NCI-H2171 treated with DMSO at 0.1 percent for 48 hours (cell line): Measurements from ENCODE around the gene FAM181A.

Experiments used
- DNase-seq: peaks from one replicate; lab custom pipeline; 2025; lab: John Stamatoyannopoulos, UW

The FAM181A gene

DNA sequence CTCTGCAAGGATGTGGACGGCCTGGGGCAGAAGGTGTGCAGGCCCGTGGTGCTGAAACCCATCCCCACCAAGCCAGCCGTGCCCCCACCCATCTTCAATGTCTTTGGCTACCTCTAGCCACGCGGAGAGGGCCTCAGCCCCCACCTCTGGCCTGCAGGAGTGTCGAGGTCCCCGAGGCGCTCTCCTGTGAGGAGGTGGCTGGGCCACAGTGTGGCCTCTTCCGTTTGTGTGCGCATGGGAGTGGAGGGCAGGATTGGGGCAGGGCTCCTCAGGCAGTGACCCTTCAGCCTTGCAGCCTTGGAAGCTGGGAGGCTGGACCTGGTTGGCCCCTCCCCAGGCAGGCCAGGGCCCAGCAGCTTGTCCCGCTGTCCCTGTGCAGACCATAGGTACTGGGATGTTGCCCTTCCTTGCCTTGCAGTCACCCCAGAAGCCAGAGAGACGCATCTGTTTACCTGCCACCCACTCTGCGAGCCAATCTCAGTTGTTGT is 1.9 kb downstream of the FAM181A start:
- no peak for DNase-seq

DNA sequence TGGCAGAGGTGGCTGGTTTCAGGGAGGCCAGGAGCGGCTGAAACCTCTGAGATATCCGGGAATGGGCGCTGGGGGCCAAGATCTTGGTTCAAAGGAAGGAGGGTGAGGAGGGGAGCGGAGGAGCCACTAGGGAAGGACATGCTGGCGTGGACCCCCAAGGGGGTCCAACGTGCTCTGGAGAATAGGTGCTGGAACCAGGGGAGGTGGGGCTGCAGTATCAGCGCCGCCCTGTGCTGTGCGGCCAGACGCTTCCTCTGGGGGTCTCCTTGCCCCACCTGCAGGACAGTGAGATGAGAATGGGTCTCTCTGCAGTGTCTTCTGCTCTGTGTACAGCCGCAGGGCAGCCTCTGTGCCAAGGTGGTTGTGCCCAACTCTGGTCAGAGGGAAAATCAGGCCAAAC is 2.5 kb downstream of the FAM181A start:
- no peak for DNase-seq

- no peak for DNase-seq
These were observed 3.3 kb downstream of the FAM181A start for GRCh38 chr14:93930296-93930988.

DNA sequence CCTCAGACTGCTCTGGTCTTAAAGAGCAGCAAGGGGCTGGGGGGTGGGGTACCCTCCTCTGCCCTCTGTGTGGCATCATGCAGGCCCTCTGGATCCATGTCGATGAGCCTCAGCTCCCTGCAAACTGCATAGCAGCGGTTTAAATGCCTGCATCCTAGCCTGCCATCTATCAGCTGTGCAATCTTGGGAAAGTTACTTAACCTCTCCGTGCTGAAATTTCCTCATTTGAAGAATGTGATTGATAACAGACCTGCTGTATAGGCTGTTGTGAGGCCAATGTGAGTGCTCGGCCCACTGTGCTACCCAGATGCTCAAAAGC is 3.8 kb downstream of the FAM181A start:
- DNase-seq = no peak

GRCh38 chr14:93932642-93933041 is 5.5 kb downstream of the FAM181A start:
- no peak for DNase-seq

DNA sequence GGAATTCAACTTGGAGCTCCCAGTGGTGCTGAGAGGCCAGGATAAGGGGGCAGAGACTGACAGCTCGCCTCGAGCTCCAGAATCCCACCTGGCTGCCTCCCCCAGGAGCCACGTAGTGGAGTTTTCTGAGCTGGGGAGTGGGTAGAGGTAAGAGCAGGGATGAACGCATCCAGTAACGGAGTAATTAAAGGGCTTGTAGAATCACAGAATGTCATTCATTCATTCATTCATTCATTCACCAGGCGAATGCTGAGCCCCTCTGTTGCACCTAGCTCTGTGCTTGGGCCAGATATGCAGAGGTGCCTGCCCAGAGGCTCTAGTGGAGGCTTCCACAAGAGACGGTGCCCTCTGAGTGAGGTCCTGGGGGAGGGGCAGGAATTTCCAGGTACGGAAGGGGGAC is 8.1 kb downstream of the FAM181A start:
- DNase-seq = no peak

GRCh38 chr14:93936245-93936644 is 9.1 kb downstream of the FAM181A start:
- peak; percentile 80 for DNase-seq

DNA sequence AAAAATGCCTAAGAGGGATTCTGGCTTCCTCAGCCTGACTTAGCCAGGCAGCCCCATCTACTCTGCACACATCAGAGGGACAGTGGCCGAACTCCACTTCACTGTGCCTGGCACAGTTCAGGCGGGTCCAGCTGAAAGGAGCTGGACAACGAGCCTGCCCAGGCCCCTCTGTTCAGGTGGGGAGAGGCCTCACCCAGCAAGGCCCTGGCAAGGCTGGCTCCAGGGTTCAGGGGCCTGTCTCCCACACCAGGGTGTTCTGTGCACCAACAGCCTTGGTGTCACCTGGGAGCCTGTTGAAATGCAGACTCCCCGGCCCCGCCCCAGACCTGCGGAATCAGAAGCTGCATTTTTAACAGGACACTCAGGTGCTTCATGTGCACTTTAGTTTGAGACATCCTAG is 9.8 kb downstream of the FAM181A start:
- no peak for DNase-seq

DNA sequence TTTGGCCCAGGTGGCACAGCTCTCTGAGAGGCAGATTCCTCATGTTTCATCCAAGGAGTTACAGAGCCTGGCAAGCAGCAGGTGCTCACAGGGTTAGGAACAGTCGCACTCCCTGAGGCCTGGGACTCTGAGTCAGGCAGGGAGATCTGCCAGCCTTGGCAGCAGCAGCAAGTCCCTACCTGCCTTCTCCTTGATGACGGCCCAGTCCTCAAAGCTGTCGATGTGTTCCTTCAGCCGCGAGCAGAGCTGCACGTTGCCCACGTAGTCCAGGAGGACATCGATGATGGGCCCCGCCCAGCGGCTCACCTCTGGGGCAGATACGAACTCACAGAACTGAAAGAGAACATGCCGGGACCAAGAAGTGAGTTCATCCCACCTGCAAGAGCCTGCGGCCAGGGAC is 10.4 kb downstream of the FAM181A start:
- peak; percentile 97 for DNase-seq

- DNase-seq = no peak
These were observed 11.7 kb downstream of the FAM181A start for GRCh38 chr14:93938751-93939303.

DNA sequence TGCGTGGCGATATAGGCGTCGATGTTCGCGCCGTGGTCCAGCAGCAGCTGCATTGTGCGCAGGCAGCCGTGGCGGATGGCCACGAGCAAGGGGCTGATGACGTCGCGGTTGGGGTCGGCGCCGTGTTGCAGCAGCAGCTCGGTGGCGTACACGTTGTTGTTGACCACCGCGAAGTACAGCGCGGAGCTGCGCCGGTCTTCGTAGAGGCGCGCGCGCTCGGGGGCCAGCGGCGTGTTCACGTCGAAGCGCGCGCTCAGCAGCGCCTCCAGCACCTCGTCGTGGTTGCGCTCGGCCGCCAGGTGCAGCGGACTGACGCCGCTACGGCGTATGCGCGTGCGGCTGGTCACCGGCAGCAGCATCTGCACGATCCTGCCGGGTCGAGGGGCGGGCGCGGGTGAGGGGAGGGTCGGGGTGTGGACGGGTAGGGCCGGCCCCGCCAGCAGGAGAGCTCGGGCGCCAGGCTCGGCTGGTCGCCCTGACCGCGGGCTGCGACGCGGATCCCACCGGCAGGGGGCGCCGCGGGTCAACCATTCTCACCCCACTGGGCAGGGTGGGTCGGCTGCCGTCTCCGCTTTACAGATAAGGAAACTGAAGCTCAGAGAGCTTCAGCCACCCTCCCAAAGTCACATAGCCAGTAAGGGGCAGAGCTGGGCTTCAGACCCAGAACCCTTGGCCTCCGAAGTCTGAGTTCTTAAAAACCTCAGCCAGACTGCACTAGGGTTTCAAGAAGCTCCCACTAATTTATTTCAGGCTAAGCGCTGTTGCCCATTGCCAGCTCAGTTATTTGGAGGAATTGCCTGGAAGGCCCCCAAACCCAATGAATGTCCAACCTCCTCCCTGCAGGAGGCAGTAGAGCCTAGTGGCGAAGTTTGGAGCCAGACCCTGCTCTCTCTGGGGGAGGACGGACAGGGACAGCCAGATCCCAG is 12.4 kb downstream of the FAM181A start:
- no peak for DNase-seq

DNA sequence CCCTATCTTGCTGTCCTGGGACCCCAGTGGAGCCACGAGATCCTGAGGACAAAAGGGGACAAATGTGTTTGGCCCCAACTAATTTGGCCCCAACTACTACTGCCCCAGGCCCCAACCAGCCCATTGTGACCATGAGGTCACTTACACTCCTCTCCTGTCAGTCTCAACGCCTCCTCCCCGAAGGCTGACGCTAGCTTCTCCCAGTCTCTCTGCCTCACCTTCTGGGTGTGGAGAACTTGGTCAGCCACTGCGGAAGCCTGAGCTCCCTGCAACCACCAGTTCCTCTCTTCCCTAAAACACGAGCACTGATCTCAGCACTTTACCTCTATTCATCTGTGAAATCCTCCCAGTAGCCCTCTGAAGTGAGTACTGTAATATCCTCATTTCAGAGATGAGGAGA is 13.3 kb downstream of the FAM181A start:
- no peak for DNase-seq

GRCh38 chr14:93941293-93941910 is 14.3 kb downstream of the FAM181A start:
- peak; percentile 94 for DNase-seq

DNA sequence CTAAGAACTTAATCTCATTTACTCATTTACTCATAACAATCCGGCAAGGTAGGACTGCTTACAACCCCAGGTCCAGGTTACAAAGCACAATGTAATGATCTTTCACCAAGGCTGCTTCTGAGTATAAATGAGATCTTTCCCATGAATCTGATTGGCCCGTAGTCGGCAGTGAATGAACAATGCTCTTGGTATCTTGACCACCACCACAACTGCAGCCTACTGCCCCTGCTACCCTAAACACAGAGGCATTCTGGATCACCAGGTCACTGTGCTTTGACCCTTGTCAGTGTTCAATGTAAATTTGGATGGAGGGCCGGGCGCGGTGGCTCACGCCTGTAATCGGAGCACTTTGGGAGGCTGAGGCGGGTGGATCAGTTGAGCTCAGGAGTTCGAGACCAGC is 15.9 kb downstream of the FAM181A start:
- no peak for DNase-seq

- no peak for DNase-seq
These were observed 16.8 kb downstream of the FAM181A start for GRCh38 chr14:93943930-93944329.

GRCh38 chr14:93944348-93945069 is 17.4 kb downstream of the FAM181A start:
- DNase-seq = peak; percentile 80

- DNase-seq = no peak
These were observed 17.9 kb downstream of the FAM181A start for GRCh38 chr14:93945070-93945399.

DNA sequence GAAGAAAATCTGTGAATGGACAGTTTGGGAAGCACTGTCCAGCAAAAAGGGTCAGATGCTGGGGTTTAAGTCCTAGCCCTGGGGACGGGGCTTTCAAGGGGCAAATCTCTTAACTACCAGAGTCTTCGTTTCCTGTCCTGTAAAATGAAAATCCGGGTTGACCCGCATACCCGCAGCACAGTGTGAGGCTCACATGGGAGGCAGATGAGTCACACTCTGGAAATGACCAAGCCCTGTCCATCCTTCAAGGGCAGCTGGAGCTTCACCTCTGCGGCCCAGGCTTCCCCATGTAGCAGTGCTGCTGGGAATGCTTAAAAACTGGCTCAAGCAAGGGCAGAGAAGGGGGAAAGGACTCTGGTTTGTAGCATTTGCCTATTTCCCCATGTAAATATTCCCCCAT is 19.0 kb downstream of the FAM181A start:
- DNase-seq = no peak

DNA sequence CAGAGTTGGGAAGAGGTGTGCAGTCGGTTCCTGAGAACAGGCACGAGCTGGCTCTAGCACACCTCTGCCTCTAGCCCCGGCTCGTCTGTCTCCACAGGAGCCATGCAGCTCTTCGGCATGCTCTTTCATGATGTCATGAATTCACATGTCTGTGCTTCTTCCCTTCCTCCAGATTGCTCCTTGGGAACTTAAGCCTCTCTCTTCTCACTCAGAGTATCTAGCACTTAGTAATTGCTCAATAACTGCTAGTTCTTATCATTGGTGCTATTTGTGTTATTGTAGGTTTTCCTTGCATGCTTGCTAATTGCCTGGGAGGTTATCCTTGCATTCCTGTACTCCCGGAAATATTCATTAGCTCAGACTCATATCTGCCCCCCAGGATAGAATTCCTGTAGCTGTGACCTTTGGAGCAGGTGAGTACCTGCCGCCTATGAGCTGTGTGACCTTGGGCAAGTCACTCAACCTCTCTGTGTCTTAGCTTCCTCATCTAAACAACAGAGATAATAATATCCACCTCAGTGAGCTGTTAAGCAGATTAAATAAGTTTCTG is 19.5 kb downstream of the FAM181A start:
- no peak for DNase-seq

- DNase-seq = no peak
These were observed 20.1 kb downstream of the FAM181A start for GRCh38 chr14:93947282-93947681.

GRCh38 chr14:93949511-93950075 is 22.4 kb downstream of the FAM181A start:
- DNase-seq = no peak
